C4-2B (cell line): ENCODE data around the gene POFUT2.

ENCODE experiments used
- H3K27ac ChIP-seq: fragments of 450-650 bp; 2 replicates; pipeline ENCODE4 v1.5.1; 2017
- CTCF ChIP-seq: fragments of 450-650 bp; conservative IDR thresholded peaks from 2 replicates; pipeline ENCODE4 v1.5.1; 2017; ENCODE audit warnings: mild to moderate bottlenecking
- ZFX ChIP-seq: fragments of 450-650 bp; IDR thresholded peaks from 2 replicates; pipeline ENCODE4 v1.6.1; 2017

The POFUT2 gene

DNA sequence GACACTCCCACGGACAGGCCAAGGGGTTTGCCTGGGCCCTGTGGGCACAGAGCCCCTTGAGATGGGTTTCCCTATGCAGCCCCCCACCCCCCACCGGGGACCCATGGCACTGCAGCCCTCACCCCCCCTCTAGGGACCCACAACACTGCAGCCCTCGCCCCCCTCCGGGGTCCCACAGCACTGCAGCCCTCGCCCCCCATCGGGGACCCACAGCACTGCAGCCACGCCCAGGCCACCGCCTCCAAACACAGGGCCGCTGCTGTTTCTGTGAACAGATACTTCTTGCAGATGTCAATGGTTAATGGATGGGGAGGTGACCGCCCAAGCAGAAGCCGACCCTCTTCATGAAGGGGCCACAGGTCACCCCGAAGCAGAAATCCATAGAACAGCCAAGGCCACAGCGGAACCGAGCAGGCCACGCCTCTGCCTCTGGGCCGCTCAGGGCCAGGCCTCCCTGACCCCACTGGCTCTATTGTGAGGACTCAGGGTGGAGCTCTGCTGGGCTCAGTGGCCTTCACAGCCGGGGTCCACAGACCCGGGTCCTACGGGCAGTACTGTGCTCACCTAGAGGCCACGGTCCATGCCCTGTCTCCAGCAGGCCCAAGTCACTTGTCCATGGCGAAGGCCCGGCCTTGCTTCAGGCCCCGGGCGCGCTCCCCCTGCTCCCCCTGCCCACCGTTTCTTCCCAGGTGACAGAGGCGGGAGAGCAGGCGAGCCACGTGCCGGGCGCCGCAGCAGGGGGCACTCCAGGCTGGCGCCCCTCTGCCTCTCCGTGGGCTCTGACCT is 4.1 kb upstream of the POFUT2 start:
- no peak overlapping the region for H3K27ac ChIP-seq
- no peak for TF ChIP-seq ZFX
- TF ChIP-seq CTCF = no peak

DNA sequence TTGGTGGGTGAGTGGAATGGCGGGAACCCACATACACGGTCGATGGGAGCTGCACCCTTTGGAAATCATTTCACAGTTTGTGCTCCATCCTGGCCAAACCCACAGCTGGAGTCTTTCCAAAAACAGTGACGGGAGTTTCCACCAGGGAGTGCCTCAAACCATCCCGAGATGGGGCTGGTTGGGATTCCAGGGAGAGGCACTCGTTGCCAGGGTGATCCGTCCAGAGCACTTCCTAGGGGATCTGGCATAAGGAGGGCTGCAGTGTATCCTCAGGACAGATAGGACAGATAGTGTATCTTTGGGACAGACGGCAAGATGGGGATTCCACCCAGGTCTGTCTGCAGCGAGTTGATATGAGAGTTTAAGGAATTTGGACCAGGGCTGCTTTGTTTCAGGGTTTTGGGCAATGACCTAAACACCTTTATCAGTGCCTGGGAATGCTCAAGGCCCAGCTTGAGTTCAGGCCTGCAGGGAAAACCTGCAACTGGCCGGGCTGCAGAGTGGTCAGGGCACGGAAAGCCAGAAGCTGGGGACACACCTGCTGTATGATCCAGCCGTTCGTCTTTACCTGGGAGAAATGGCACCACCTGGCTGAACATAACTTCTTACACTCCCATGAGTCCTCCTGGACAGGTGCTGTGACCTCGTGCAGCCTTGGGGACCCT is 3.4 kb upstream of the POFUT2 start:
- no peak for TF ChIP-seq CTCF

GRCh38 chr21:45289655-45290515 is 2.2 kb upstream of the POFUT2 start:
- TF ChIP-seq ZFX = no peak
- TF ChIP-seq CTCF = no peak; the same call in 1 of the 2 replicates
- H3K27ac ChIP-seq = no peak overlapping the region

More for the DNA sequence above, 3.4 kb upstream of the POFUT2 start:
- H3K27ac ChIP-seq = no peak overlapping the region

DNA sequence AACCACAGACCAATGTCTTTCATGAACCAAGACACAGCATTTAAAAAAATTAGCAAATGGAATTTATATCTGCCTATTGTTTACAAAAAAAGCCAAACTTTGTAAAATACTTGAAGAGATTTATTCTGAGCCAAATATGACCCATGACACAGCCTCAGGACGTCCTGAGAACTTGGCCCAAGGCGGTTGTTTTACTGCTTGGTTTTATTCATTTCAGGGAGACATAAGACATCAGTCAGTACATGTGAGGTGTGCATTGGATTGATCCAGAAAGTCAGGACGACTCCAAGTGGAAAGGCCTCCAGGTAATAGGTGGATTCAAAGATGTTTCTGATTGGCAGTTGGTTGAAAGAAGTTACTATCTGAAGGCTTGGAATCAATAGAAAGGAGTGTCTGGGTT is 1.4 kb upstream of the POFUT2 start:
- H3K27ac ChIP-seq = no peak overlapping the region
- TF ChIP-seq CTCF (no peak), ZFX (no peak)

- TF ChIP-seq CTCF = no peak
- H3K27ac ChIP-seq = peak overlapping the region; percentile 71
Observed at GRCh38 chr21:45288441-45288841, 746 bp upstream of the POFUT2 start.

DNA sequence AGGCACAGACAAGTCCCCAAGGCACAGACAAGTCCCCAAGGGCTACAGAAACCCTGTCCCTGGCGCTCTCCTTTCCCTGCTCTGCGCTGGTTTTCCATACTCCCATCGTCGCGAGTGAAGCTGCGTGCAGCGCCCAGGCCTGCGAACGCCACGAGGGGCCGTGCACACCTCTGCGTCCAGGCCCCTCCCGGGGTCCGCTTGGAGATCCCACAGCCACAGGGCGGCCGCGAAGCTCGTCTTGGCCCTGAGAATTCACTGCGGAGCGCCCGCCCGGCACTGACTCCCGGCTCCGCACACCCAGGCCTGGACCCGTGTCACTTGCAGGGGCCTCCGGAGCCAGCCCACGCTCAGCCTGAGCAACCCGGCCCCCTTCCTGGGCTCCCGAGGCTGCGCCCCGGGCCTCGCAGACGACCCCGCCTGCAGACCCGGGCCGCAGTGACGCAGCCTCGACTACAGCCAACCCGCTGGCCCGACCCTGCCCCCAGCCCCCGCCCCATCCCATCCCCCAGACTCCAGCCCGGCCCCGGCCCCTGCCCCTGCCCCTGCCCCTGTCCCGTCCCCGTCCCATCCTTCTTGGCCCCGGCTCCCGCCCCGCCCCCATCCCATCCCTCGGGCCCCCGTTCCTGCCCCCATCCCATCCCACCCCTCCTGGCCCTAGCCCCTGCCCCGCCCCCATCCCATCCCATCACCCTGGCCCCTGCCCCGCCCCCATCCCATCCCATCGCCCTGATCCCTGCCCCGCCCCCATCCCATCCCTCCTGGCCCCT is 841 bp downstream of the POFUT2 start:
- H3K27ac ChIP-seq = peak overlapping the region; percentile 71; the same call in 1 of the 2 replicates
- TF ChIP-seq CTCF (no peak), ZFX (no peak)
